IMR-90 (cell line): ENCODE data around the gene HDAC5. TPM values are rescaled to one million over a fixed set of nuclear protein-coding genes. Genes with fewer than 3 reads are reported as not detected.
A peak's percentile ranks its signal among the peaks of the same experiment; 100 is the strongest.

Experiments used
- ATAC-seq: fragments of 200-7000 bp; cut with Tn5 transposase; 2 replicates; pipeline ENCODE4 v1.9.1; 2020; ENCODE audit warnings: low read depth, mild to moderate bottlenecking, moderate library complexity
- BruUV-seq: library from RNA; stranded (reverse); fragments of 400-500 nt; replicated peaks from 2 replicates; lab custom pipeline; 2021; lab: Mats Ljungman, UMichigan
- CTCF ChIA-PET: fragments of 300-600 bp; formaldehyde crosslinking; extraction: SDS; loops from one replicate; lab custom pipeline; 2021; ENCODE audit warnings: antibody characterized with exemption; lab: Yijun Ruan, JAX
- POLR2A ChIA-PET: fragments of 300-600 bp; sonication (Branson Sonifier 250); formaldehyde crosslinking; loops from one replicate; lab custom pipeline; 2022; ENCODE audit warnings: antibody characterized with exemption; ENCODE audit not compliant: unreplicated experiment; lab: Charles Lee
- DNase-seq: peaks from one replicate; pipeline ENCODE4 v3.0.0; 2013
- H2AFZ ChIP-seq: replicated peaks from 2 replicates; pipeline ENCODE3; 2013; ENCODE audit warnings: low read length, mild to moderate bottlenecking; ENCODE audit not compliant: poor library complexity
- H2AK5ac ChIP-seq: 2 replicates; pipeline ENCODE4 v1.6.1; 2013; ENCODE audit warnings: low read depth, low read length, inconsistent platforms
- H2AK9ac ChIP-seq: replicated peaks from 2 replicates; pipeline ENCODE3; 2013; ENCODE audit warnings: mild to moderate bottlenecking, low read depth, low read length, moderate library complexity; ENCODE audit not compliant: poor library complexity
- H2BK120ac ChIP-seq: 2 replicates; pipeline ENCODE4 v1.6.1; 2013; ENCODE audit warnings: low read depth, low read length, inconsistent platforms
- H2BK15ac ChIP-seq: 3 replicates; pipeline ENCODE4 v1.6.1; 2013; ENCODE audit warnings: low read depth, low read length, inconsistent platforms
- H2BK20ac ChIP-seq: 2 replicates; pipeline ENCODE4 v1.6.1; 2013; ENCODE audit warnings: low read depth, mild to moderate bottlenecking, inconsistent platforms, low read length, moderate library complexity
- H2BK5ac ChIP-seq: 2 replicates; pipeline ENCODE4 v1.6.1; 2013; ENCODE audit warnings: mild to moderate bottlenecking, low read depth, low read length, inconsistent platforms; ENCODE audit not compliant: poor library complexity, severe bottlenecking
- H3K14ac ChIP-seq: replicated peaks from 2 replicates; pipeline ENCODE4 v1.6.1; 2013; ENCODE audit warnings: low read depth, low read length, inconsistent platforms
- H3K18ac ChIP-seq: 2 replicates; pipeline ENCODE4 v1.6.1; 2013; ENCODE audit warnings: low read depth, low read length, control low read depth
- H3K23ac ChIP-seq: 2 replicates; pipeline ENCODE4 v1.6.1; 2013; ENCODE audit warnings: low read depth, low read length, inconsistent platforms
- H3K27ac ChIP-seq: 2 replicates; pipeline ENCODE4 v1.5.1; 2013; ENCODE audit warnings: mild to moderate bottlenecking, control low read depth, low read length; ENCODE audit not compliant: insufficient read depth
- H3K27me3 ChIP-seq: 2 replicates; pipeline ENCODE4 v1.6.1; 2013; ENCODE audit warnings: low read length; ENCODE audit not compliant: control insufficient read depth, insufficient read depth
- H3K36me3 ChIP-seq: 2 replicates; pipeline ENCODE4 v1.6.1; 2013; ENCODE audit warnings: low read length, mixed read lengths; ENCODE audit not compliant: control insufficient read depth, insufficient read depth
- H3K4ac ChIP-seq: 2 replicates; pipeline ENCODE4 v1.6.1; 2013; ENCODE audit warnings: low read depth, low read length, inconsistent platforms
- H3K4me1 ChIP-seq: 2 replicates; pipeline ENCODE4 v1.6.1; 2013; ENCODE audit warnings: low read length, mixed read lengths; ENCODE audit not compliant: control insufficient read depth, insufficient read depth
- H3K4me2 ChIP-seq: 2 replicates; pipeline ENCODE4 v1.6.1; 2013; ENCODE audit warnings: low read depth, mild to moderate bottlenecking, control low read depth, low read length, moderate library complexity
- H3K4me3 ChIP-seq: 2 replicates; pipeline ENCODE4 v1.5.1; 2013; ENCODE audit warnings: low read depth, mild to moderate bottlenecking, control low read depth, low read length, moderate library complexity; ENCODE audit not compliant: insufficient read depth
- H3K56ac ChIP-seq: 2 replicates; pipeline ENCODE4 v1.6.1; 2013; ENCODE audit warnings: low read length, inconsistent platforms; ENCODE audit not compliant: insufficient read depth; ENCODE audit errors: extremely low read depth
- H3K79me1 ChIP-seq, 2 experiments: 2 replicates each; pipeline ENCODE4 v1.6.1; 2013; ENCODE audit warnings: low read length in 2 of 2, inconsistent platforms in 1 of 2, low read depth in 1 of 2
- H3K9ac ChIP-seq: 2 replicates; pipeline ENCODE4 v1.6.1; 2013; ENCODE audit warnings: low read depth, low read length, control low read depth
- H3K9me1 ChIP-seq: 2 replicates; pipeline ENCODE4 v1.6.1; 2013; ENCODE audit warnings: low read length, inconsistent platforms; ENCODE audit not compliant: insufficient read depth
- H3K9me3 ChIP-seq: 2 replicates; pipeline ENCODE4 v1.6.1; 2013; ENCODE audit warnings: low read length; ENCODE audit not compliant: control insufficient read depth, insufficient read depth
- H4K20me1 ChIP-seq: 2 replicates; pipeline ENCODE4 v1.6.1; 2013; ENCODE audit warnings: low read length, inconsistent platforms; ENCODE audit not compliant: insufficient read depth
- H4K5ac ChIP-seq: 2 replicates; pipeline ENCODE4 v1.6.1; 2013; ENCODE audit warnings: mild to moderate bottlenecking, low read depth, low read length, control low read depth
- H4K8ac ChIP-seq, 2 experiments: 2 replicates each; pipeline ENCODE4 v1.6.1; 2013; ENCODE audit warnings: low read depth in 2 of 2, low read length in 2 of 2, control low read depth in 1 of 2, inconsistent platforms in 1 of 2
- H4K91ac ChIP-seq: 2 replicates; pipeline ENCODE4 v1.6.1; 2013; ENCODE audit warnings: low read depth, low read length, inconsistent platforms; ENCODE audit not compliant: insufficient read depth
- CHD1 ChIP-seq: IDR thresholded peaks from 2 replicates; pipeline ENCODE4 v1.6.1; 2012; ENCODE audit warnings: low read depth, low read length, improper control_type of control experiment
- FOS ChIP-seq: fragments of 150-350 bp; IDR thresholded peaks from 2 replicates; pipeline ENCODE4 v1.6.1; 2016; ENCODE audit warnings: low read depth, low read length
- POLR2A ChIP-seq: IDR thresholded peaks from 2 replicates; pipeline ENCODE4 v1.6.1; 2012; ENCODE audit warnings: mild to moderate bottlenecking, low read depth, low read length
- SMC3 ChIP-seq: fragments of 150-350 bp; IDR thresholded peaks from 2 replicates; pipeline ENCODE4 v1.6.1; 2016; ENCODE audit warnings: low read depth, mild to moderate bottlenecking, antibody characterized with exemption, low read length, moderate library complexity
- WGBS, 2 experiments: methylation state at CpG; one replicate each; pipeline versions ENCODE4 v1.1.5 to v1.1.7; 2013; ENCODE audit warnings: missing lambda C conversion rate in 2 of 2; ENCODE audit not compliant: insufficient read length in 1 of 2; ENCODE audit errors: extremely low coverage in 2 of 2; 5-methylcytosine and 5-hydroxymethylcytosine counted together
- dilution Hi-C: fragments of 300-500 bp; cut with HindIII; formaldehyde crosslinking; loops from one replicate; pipeline ENCODE4 v1.14.3; 2018; ENCODE audit warnings: low sequenced_read_pairs; ENCODE audit not compliant: unreplicated experiment
- in situ Hi-C: fragments of 300-500 bp; cut with MboI; formaldehyde crosslinking; loops from 3 replicates; pipeline ENCODE4 v1.14.3; 2019; ENCODE audit warnings: low sequenced_read_pairs, inconsistent platforms, mixed read lengths
- intact Hi-C: fragments of 100-400 bp; cut with micrococcal nuclease; formaldehyde crosslinking; loops from 2 replicates; pipeline ENCODE4 v1.10.0; 2022
- polyA plus RNA-seq, 3 experiments: library from polyadenylated mRNA; depleted of rRNA; stranded (reverse); fragments of >200 nt; gene quantifications; 2 replicates each; pipeline ENCODE4 v1.2.3, GENCODE V29; 2012; ENCODE audit warnings: low replicate concordance in 1 of 3
- total RNA-seq: library from RNA; depleted of rRNA; stranded (reverse); fragments of >200 nt; gene quantifications from 2 replicates; pipeline ENCODE4 v1.2.3, GENCODE V29; 2012

HDAC5 gene
- total and polyA plus RNA-seq, 2 of the 4 experiments (the other 2 are of a cell fraction): 47.0 to 61.3 TPM

DNA sequence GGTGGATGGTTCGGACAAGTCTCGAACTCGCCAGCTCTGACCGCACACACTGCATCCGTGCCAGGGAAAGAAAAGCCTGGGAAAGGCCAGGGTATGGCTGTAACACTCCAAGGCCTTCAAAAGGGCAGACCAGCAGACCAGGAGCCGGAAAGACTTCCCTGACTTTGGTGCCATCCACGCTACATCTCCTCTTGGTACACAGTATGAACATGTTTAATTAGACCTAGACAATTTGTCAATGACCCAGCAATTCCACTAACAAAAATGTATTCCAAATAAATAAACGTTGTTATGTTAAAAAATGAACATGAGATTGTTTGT, 637 bp upstream of the HDAC5 start:
- Histone ChIP-seq H3K4me2 (peak overlapping the region; percentile 64), H3K56ac (peak overlapping the region; percentile 93; the same call in 1 of the 2 replicates), H3K9me1 (peaks cover 14% of the 10 kb centered on the region), H3K4me1 (peaks cover 5% of the 10 kb centered on the region; the same call in 1 of the 2 replicates), H3K4me3 (peak overlapping the region; percentile 57), H4K8ac (peak overlapping the region; percentile 67 to 98; a peak in 3 of 4 replicates), H2AK5ac (peak overlapping the region; percentile 2; the same call in 1 of the 2 replicates), H3K9me3 (no peaks in the 10 kb centered on the region), H4K91ac (peak overlapping the region; percentile 98), H3K14ac (peak overlapping the region; percentile 98), H2BK5ac (peak overlapping the region; percentile 83), H3K9ac (peak overlapping the region; percentile 71), H3K18ac (peak overlapping the region; percentile 76), H2BK20ac (peak overlapping the region; percentile 58; the same call in 1 of the 2 replicates), H3K4ac (peak overlapping the region; percentile 96), H2AFZ (peak overlapping the region; percentile 93), H4K20me1 (peaks cover 27% of the 10 kb centered on the region), H3K36me3 (no peaks in the 10 kb centered on the region), H2AK9ac (peak overlapping the region; percentile 80), H4K5ac (peak overlapping the region; percentile 81), H3K79me1 (peaks cover 4 to 44% of the 10 kb centered on the region in 2 experiments), H3K27me3 (no peaks in the 10 kb centered on the region), H2BK120ac (peak overlapping the region; percentile 96), H3K27ac (peak overlapping the region; percentile 83), H3K23ac (peak overlapping the region; percentile 94), H2BK15ac (peak overlapping the region; percentile 98; the same call in 2 of the 3 replicates)
- intact Hi-C loops: loop anchor here (1.0 kb wide), 1 partner anchor 14 kb away; no protein-coding TSS in a partner anchor
- dilution Hi-C loops: no loop called here
- 8% methylated on average over 2 of the region's 8 CpGs; no CpG with 5 or more reads in 1 of the 2 experiments for WGBS, 2 experiments
- no TSS peak for BruUV-seq
- in situ Hi-C loops: no loop called here
- ChIA-PET CTCF (interaction anchor here (1.0 to 1.3 kb wide), 2 partner anchors 9 to 14 kb away, joined by 4 to 5 read pairs; no protein-coding TSS in a partner anchor), POLR2A (interaction anchor here (0.6 kb wide), 1 partner anchor 97 kb away, joined by 4 read pairs; no protein-coding TSS in a partner anchor)
- TF ChIP-seq FOS (no peak), SMC3 (no peak), POLR2A (peak; percentile 38; the same call in 1 of the 2 replicates), CHD1 (no peak)
- ATAC-seq (no peak), DNase-seq (no peak)
